GM21786 (cell line): ENCODE measurements around the gene SLC2A13.
"Not testable (repeated sequence)": the region's sequence is repeated elsewhere in the genome, so short reads cannot be mapped to it uniquely, and the experiment has no call there.

Experiments used
- ATAC-seq: cut with Tn5 transposase; IDR thresholded peaks from one replicate; pipeline ENCODE4 v1.9.1; 2021; ENCODE audit not compliant: unreplicated experiment

The SLC2A13 gene

GRCh38 chr12:40044396-40044795, 61.5 kb downstream of the SLC2A13 start:
- ATAC-seq = no peak

DNA sequence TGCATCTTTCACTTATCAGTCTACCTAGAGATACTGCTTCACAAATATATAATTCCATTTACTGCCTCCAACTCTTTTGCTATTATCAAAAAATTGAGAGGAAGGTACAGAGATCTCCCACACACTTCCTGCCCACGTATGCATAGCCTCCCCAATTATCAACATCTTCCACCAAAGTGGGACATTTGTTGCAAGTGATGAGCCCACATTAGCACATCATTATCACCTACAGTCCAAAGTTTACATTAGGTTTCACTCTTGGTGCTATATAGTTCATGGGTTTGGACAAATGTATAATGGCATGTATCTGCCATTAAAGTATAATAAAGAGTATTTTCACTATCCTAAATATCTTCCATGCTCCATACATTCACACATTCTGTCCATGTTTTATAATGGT, 66.3 kb downstream of the SLC2A13 start:
- ATAC-seq = no peak

- ATAC-seq = no peak
These were observed 67.3 kb downstream of the SLC2A13 start for GRCh38 chr12:40038619-40039018.

- ATAC-seq = no peak
These were observed 71.2 kb downstream of the SLC2A13 start for GRCh38 chr12:40034712-40035111.

DNA sequence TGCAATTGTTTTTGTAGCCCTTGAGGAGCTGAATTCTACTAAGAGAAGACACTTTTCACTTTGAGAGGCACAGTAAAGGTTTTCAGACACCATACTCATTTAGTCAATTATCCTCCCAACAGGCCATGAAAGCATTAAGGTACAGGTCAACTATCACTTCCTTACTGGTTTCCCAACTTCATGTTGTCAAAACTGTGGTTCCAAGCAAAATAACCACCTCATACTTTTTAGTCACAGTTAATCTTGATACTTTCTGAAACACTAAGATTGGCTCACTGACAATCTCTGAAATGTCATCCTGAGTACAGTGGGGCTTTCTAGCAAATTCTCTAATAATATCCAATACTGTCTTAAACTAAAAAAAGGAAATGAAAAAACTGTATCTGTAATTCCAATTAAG, 71.7 kb downstream of the SLC2A13 start:
- ATAC-seq = no peak

- no peak for ATAC-seq
These were observed 72.6 kb downstream of the SLC2A13 start for GRCh38 chr12:40033242-40033630.

DNA sequence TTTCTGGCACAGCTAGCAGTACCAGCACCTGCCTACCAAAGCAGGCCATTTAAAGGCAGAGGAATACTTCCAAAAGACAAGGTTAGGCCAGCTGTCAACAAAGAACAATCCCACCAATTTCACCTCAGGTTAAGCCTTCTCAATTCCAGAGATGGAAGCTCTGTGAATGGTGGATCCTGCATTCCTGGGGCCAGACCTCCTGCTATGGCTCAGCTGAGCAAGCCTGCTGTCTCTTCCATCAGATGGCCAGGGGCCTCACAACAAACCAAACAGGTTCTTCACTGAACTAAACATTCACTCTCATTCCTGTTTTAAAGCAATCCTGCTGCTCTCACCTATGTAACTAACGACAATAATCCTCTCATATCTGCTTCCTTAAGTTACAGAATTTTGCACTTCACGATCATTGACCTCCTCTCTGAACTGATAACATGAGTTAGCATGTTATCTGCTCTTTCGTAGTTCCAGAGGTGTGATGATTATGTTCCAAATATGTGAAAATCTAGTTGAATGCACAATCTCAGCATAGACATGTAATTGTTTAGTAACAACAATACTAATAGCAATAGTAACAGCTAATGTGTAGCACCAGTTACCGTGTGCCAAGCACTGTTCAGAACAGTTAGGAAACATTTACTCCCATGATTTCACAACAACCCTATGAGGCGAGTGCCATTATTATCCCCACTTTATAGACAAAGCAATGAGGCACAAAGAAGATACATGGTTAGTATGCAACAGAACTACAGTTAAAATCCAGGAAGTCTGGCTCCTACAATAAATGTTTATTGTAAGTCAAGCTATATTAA, 73.2 kb downstream of the SLC2A13 start:
- no peak for ATAC-seq

DNA sequence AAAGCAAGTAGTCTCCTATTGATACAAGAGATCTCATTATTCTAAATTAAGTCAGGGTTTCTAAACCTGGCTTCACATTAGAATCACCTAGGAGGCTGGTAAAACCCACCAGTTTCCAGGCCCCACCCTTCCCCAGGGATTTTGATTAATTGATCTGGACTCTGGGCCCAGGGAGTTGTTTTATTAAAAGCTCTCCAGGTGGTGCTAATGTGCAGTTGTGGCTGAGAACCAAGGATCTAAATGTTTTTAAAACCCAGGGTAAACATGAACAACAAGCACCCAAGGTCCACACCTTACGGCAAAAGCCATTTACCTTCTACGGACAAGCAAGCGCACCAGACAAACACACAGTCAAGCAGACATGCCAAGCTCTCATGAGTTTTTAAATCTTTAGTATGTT, 73.9 kb downstream of the SLC2A13 start:
- ATAC-seq = no peak

- not testable (repeated sequence) for ATAC-seq
These were observed 74.9 kb downstream of the SLC2A13 start for GRCh38 chr12:40030970-40031369.

- ATAC-seq = no peak
These were observed 77.6 kb downstream of the SLC2A13 start for GRCh38 chr12:40028296-40028695.

DNA sequence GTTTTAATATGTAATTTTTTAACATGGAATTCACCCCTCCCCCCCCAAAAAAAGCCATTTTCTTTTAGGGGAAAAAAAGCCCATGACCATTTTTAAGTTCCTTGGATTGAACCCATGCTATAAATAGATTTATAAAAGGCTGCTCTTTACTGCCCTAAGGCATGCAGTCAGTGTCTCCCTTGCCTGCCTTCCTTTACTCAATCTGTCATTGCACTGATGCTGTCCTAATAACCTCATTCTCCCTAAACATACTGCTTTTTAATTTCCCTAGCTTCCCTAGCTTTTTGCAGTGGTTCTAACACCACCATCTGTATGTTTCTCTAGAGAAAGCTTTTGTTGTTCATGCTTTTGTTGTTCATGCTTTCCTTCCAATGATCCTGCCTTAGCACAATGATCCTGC, 83.0 kb downstream of the SLC2A13 start:
- no peak for ATAC-seq

DNA sequence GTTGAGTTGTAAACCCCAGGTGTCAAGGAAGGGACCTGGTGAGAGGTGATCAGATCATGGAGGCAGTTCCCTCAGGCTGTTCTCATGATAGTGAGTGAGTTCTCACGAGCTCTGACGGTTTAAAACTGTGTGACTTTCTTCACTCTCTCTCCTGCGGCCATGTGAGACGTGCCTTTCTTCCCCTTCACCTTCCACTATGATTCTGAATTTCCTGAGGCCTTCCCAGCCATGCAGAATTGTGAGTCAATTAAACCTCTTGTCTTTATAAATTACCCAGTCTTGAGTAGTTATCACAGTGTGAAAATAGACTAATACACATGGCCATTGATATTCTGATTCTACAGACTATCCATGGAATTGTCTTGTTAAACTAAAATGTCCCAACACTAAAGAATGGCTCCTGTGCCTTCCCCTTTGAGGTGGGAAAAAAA, 85.6 kb downstream of the SLC2A13 start:
- ATAC-seq = no peak

- no peak for ATAC-seq
These were observed 88.4 kb downstream of the SLC2A13 start for GRCh38 chr12:40017488-40017887.

GRCh38 chr12:40016980-40017379, 88.9 kb downstream of the SLC2A13 start:
- no peak for ATAC-seq

DNA sequence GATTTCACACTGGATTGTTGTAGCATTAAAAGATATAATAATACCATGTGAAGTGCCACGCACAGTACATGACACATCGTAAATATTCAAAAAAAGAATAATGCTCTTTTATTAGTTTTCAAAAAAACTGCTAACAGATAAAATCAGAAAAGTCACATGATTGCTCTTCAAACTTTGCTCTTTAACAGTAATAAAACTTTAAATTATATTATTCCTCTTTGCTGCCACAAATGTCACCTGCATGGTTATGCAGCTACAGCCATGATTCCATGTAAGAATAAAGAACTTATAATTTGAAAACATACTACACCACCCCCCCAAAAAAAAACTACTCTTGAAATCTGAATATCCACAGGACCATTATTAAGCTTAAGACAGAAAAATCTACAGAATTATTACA, 90.0 kb downstream of the SLC2A13 start:
- ATAC-seq = no peak

DNA sequence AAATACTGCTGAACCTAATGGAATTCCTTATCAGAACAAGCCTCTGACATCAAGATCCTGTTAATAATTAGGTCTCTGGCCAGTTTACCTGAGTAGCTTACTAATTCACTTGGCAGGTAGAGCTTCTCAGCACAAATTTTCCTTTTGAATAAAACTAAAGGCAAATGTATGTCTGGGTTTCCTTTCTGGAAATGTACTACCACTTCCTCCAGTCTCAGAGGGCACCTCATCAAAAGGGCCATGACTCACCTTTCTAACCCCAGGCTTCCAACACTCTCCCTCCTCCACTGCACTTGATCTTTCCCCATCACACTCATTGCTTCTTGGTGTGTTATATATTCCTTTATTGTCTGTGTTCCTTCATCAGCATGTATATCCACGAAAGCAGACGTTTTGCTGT, 90.5 kb downstream of the SLC2A13 start:
- no peak for ATAC-seq

DNA sequence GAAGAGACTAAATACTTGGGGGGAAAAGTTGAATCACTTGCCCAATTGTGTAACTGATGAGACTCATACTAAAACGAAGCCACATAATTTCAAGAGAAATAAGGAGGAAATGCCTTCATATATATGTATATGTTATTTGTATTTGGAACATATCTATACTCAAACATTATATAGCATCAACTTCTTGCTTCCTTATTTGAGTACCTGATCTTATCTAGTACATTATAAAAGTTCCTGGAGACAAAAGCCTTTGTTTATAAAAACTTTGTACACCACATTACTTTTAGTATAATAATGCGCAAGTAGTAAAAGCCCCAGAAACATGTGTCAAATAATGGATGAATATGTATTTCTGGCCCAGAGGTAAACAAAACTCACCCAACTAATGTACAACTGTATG, 92.0 kb downstream of the SLC2A13 start:
- no peak for ATAC-seq

DNA sequence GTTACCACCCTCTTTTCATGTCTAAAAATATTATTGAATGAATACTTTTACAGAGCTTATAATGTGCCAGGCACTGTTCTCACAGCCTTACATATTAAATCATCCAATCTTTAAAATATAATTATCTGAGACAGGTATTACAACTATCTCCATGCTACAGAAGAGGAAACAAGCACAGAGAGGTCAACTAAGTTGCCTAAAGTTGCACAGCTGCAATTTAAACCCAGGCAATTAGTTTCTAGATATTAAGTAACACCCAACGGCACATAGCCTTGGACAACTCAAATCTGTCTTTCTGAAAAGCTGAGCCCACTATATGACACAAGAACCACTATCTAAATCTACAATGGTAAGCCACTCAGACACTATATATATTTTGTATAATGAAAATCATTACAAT, 92.6 kb downstream of the SLC2A13 start:
- no peak for ATAC-seq

- ATAC-seq = no peak
These were observed 93.2 kb downstream of the SLC2A13 start for GRCh38 chr12:40012711-40013110.

DNA sequence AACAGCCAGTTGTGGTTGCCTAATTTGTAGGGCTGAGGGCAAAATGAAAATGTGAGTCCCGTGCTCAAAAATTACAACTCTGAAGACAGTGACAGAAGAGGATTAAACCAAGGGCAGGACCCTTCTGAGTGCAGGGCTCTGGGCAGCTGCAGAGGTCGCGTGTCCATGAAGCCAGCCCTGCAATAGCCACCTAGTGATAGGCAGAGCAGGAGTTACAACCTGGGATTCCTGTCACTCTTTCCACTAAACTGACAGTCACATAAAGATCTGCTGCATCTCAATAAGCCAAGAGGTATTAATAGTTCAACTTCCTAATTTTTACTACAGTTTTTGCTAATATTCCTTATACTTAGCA, 94.1 kb downstream of the SLC2A13 start:
- ATAC-seq = peak; percentile 25

DNA sequence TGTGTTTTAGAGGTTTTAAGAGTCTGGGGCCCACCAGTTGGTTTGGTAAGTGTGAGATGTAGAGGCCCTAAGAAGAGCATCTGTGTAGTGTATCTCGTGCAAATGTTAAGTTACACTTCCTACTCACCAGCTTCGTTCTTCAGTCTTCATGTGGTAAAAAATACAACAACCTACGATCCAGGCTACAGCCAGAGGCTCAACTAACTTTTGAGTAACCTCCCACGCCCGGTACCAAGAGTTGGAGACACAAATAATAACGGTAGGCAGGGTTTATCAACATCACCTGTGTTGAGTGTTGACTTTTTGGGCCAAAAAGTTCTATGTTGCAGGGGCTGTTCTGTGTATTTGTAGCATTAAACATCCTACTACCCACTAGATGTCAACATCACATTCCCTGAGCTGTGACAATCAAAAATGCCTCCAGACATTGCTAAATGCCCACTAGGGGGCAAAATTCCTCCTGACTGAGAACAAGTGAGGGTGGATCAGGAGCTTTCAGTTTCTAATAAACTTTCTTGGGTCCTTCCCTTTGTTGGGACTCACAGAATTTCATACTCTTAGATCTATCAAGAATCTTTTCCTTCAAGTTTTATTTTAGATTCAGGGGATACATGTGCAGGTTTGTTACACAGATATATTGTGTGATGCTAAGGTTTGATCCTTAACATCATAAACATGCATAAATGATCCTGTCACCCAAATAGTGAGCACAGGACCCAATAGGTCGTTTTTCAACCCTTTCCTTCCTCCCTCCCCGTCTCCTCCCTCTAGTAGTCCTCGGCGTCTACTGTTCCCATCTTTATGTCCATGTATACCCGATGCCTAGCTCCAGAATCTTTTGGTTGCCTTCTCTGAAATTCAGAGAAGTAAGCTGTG, 94.7 kb downstream of the SLC2A13 start:
- ATAC-seq = peak; percentile 94
